GM12878 (cell line): ENCODE results near the gene IGFLR1. TPM values are rescaled to one million over a fixed set of nuclear protein-coding genes. Genes with fewer than 3 reads are reported as not detected.

Experiments used
- ATF3 ChIP-seq: IDR thresholded peaks from 2 replicates; pipeline ENCODE4 v1.6.1; 2011; ENCODE audit warnings: low read depth, mild to moderate bottlenecking, low read length, moderate library complexity, borderline replicate concordance; ENCODE audit errors: extremely low read depth
- BCL11A ChIP-seq: IDR thresholded peaks from 2 replicates; pipeline ENCODE4 v1.6.1; 2011; ENCODE audit warnings: low read depth, low read length
- BHLHE40 ChIP-seq, 2 experiments: fragments of 450-650 bp in 1 of 2; IDR thresholded peaks; 2 replicates each; pipeline ENCODE4 v1.6.1; 2011 to 2017; ENCODE audit warnings: low read depth in 2 of 2, borderline replicate concordance in 1 of 2, improper control_type of control experiment in 1 of 2, low read length in 1 of 2, mild to moderate bottlenecking in 1 of 2
- BRCA1 ChIP-seq: IDR thresholded peaks from 2 replicates; pipeline ENCODE4 v1.6.1; 2011; ENCODE audit warnings: low read depth, low read length, improper control_type of control experiment
- CEBPB ChIP-seq, 2 experiments: fragments of 150-350 bp in 1 of 2; IDR thresholded peaks; 2 replicates each; pipeline ENCODE4 v1.6.1; 2012 to 2014; ENCODE audit warnings: low read depth in 2 of 2, low read length in 2 of 2, borderline replicate concordance in 1 of 2, inconsistent platforms in 1 of 2
- CHD1 ChIP-seq: IDR thresholded peaks from 2 replicates; pipeline ENCODE4 v1.6.1; 2012; ENCODE audit warnings: low read depth, low read length, improper control_type of control experiment
- CREM ChIP-seq: IDR thresholded peaks from 2 replicates; pipeline ENCODE4 v1.6.1; 2014; ENCODE audit warnings: antibody characterized with exemption, low read depth
- CUX1 ChIP-seq: IDR thresholded peaks from 2 replicates; pipeline ENCODE4 v1.6.1; 2012; ENCODE audit warnings: improper control_type of control experiment, low read depth, low read length; ENCODE audit not compliant: insufficient replicate concordance
- EZH2 ChIP-seq: IDR thresholded peaks from 2 replicates; pipeline ENCODE4 v1.6.1; 2012; ENCODE audit warnings: low read depth, mild to moderate bottlenecking, control low read depth, inconsistent platforms, low read length, borderline replicate concordance; ENCODE audit not compliant: control insufficient read depth
- FOXK2 ChIP-seq: fragments of 450-650 bp; IDR thresholded peaks from 2 replicates; pipeline ENCODE4 v1.6.1; 2017; ENCODE audit warnings: mild to moderate bottlenecking, moderate library complexity
- IKZF1 ChIP-seq: fragments of 450-650 bp; conservative IDR thresholded peaks from 2 replicates; pipeline ENCODE4 v1.6.1; 2017; ENCODE audit warnings: antibody characterized with exemption, mild to moderate bottlenecking
- MYB ChIP-seq: fragments of 150-350 bp; IDR thresholded peaks from 2 replicates; pipeline ENCODE4 v1.6.1; 2014; ENCODE audit warnings: mild to moderate bottlenecking, low read depth, low read length, borderline replicate concordance
- NFIC ChIP-seq: IDR thresholded peaks from 2 replicates; pipeline ENCODE4 v1.6.1; 2012; ENCODE audit warnings: low read depth, mild to moderate bottlenecking, inconsistent platforms, low read length, moderate library complexity
- NFYB ChIP-seq: IDR thresholded peaks from 2 replicates; pipeline ENCODE4 v1.6.1; 2011; ENCODE audit warnings: low read depth, mild to moderate bottlenecking, low read length, improper control_type of control experiment, moderate library complexity; ENCODE audit not compliant: insufficient read depth
- NR2C1 ChIP-seq: fragments of 450-650 bp; IDR thresholded peaks from 2 replicates; pipeline ENCODE4 v1.6.1; 2017; ENCODE audit warnings: antibody characterized with exemption, mild to moderate bottlenecking, moderate library complexity
- NR2C2 ChIP-seq: IDR thresholded peaks from 2 replicates; pipeline ENCODE4 v1.6.1; 2011; ENCODE audit warnings: borderline replicate concordance, low read depth; ENCODE audit not compliant: control insufficient read depth, insufficient read length
- RUNX3 ChIP-seq: IDR thresholded peaks from 2 replicates; pipeline ENCODE4 v1.6.1; 2012; ENCODE audit warnings: low read length, inconsistent platforms
- SPI1 ChIP-seq: IDR thresholded peaks from 2 replicates; pipeline ENCODE4 v1.6.1; 2011; ENCODE audit warnings: low read depth, mild to moderate bottlenecking, low read length, moderate library complexity, borderline replicate concordance; ENCODE audit not compliant: insufficient read depth
- SREBF1 ChIP-seq: IDR thresholded peaks from 2 replicates; pipeline ENCODE4 v1.6.1; 2012; ENCODE audit warnings: mild to moderate bottlenecking, low read length
- SUPT20H ChIP-seq: IDR thresholded peaks from 2 replicates; pipeline ENCODE4 v1.6.1; 2011; ENCODE audit warnings: low read depth, mild to moderate bottlenecking, low read length, moderate library complexity, borderline replicate concordance; ENCODE audit not compliant: control insufficient read depth
- ZBTB33 ChIP-seq: fragments of 450-650 bp; IDR thresholded peaks from 2 replicates; pipeline ENCODE4 v1.6.1; 2017; ENCODE audit warnings: mild to moderate bottlenecking
- ZNF274 ChIP-seq: IDR thresholded peaks from one replicate; pipeline ENCODE4 v1.8.0; 2011; ENCODE audit not compliant: insufficient read length, insufficient read depth
- polyA plus RNA-seq, 11 experiments: library from polyadenylated mRNA; depleted of rRNA in 4 of 11; unstranded in 6 of 11; stranded (reverse) in 5 of 11; fragments of >200 nt; fragmentation: Nextera tagmentation in 4 of 11; fragmentation: Illumina TruSeq in 1 of 11; extraction: Ambion mirVana in 4 of 11; extraction: Trizol in 1 of 11; gene quantifications; 1 replicate in 1 of 11; 2 replicates in 10 of 11; pipeline versions ENCODE4 v1.2.1 to v1.2.3, GENCODE V29; 2011 to 2016; ENCODE audit warnings: inconsistent platforms in 2 of 11, missing spikeins in 2 of 11, low read depth in 1 of 11
- total RNA-seq, 4 experiments: library from RNA; depleted of rRNA in 3 of 4; stranded (reverse); fragments of >200 nt in 3 of 4; fragmentation: Illumina TruSeq in 1 of 4; extraction: Trizol in 1 of 4; gene quantifications; 2 replicates each; pipeline versions ENCODE4 v1.2.1 to v1.2.3, GENCODE V29; 2013 to 2021

The IGFLR1 gene
- total and polyA plus RNA-seq, 10 of the 15 experiments (the other 5 are each of a cell fraction or from before 2014, with no cell fraction given), result 2.5 to 39.9 (median 24.8) TPM

- no peak for TF ChIP-seq MYB
- no peak for TF ChIP-seq SPI1
- no peak for TF ChIP-seq CUX1
- peak; percentile 55 for TF ChIP-seq RUNX3
- TF ChIP-seq NFIC, result no peak
- no peak for TF ChIP-seq ZNF274
- peak; percentile 72; the same call in 1 of the 2 replicates for TF ChIP-seq NR2C1
- no peak for TF ChIP-seq FOXK2
- TF ChIP-seq BHLHE40 (IDR thresholded peaks at IDR 0.05; ENCODE audit: borderline replicate concordance in 1 of 2, low read depth in 2 of 2, low read length in 1 of 2), result peak in 1 of 2 experiments; percentile 60; a peak in 2 of 4 replicates
- no peak for TF ChIP-seq ZBTB33
- TF ChIP-seq ATF3, result peak; percentile 24; the same call in 1 of the 2 replicates
- no peak for TF ChIP-seq NFYB
- TF ChIP-seq SUPT20H, result no peak
- no peak for TF ChIP-seq NR2C2
- no peak for TF ChIP-seq EZH2
- peak; percentile 91 for TF ChIP-seq IKZF1
- no peak for TF ChIP-seq SREBF1
- TF ChIP-seq BCL11A, result no peak
- TF ChIP-seq CEBPB (IDR thresholded peaks at IDR 0.05; ENCODE audit: borderline replicate concordance in 1 of 2, low read depth in 2 of 2, low read length in 2 of 2), result no peak
- TF ChIP-seq CREM, result peak; percentile 84; the same call in 1 of the 2 replicates
- TF ChIP-seq CHD1, result no peak
- no peak for TF ChIP-seq BRCA1
Observed at GRCh38 chr19:35717665-35718344, 24.4 kb downstream of the IGFLR1 start, which contains the start of gene KMT2B (continued).
